HCT116 (cell line): ENCODE measurements around the gene ELK3. TPM values are rescaled to one million over a fixed set of nuclear protein-coding genes. Genes with fewer than 3 reads are reported as not detected.

Experiments
- ATAC-seq: fragments of 200-7000 bp; cut with Tn5 transposase; 2 replicates; pipeline ENCODE4 v1.9.1; 2020; ENCODE audit warnings: mild to moderate bottlenecking, moderate library complexity
- BruUV-seq: library from RNA; stranded (reverse); fragments of 400-500 nt; replicated peaks from 2 replicates; lab custom pipeline; 2021; lab: Mats Ljungman, UMichigan
- CTCF ChIA-PET: fragments of 300-600 bp; sonication (Branson Sonifier 250); formaldehyde crosslinking; loops from one replicate; lab custom pipeline; 2021; ENCODE audit warnings: antibody characterized with exemption; lab: Charles Lee
- POLR2A ChIA-PET: fragments of 300-600, 350-600 bp; sonication (Branson Sonifier 250); formaldehyde crosslinking; loops from one replicate; lab custom pipeline; 2021; ENCODE audit warnings: antibody characterized with exemption; lab: Charles Lee
- RAD21 ChIA-PET, 2 experiments: fragments of 300-600 bp; sonication (Branson Sonifier 250); formaldehyde crosslinking; loops; one replicate each; lab custom pipeline; 2023; ENCODE audit warnings: low total read pairs in 2 of 2; ENCODE audit not compliant: uncharacterized antibody in 2 of 2, unreplicated experiment in 2 of 2, low non-redundant PET in 1 of 2; lab: Charles Lee
- DNase-seq: peaks from one replicate; pipeline ENCODE4 v3.0.0-alpha.2; 2010; ENCODE audit warnings: low read depth, low spot score
- H2AFZ ChIP-seq: fragments of 200-600 bp; shearing (Covaris generic), sonication (generic); 2 replicates; pipeline ENCODE4 v1.6.1; 2017; ENCODE audit warnings: low read depth, mixed run types, mixed read lengths, antibody characterized with exemption, low read length; ENCODE audit not compliant: poor library complexity, severe bottlenecking
- H3K27ac ChIP-seq: 2 replicates; pipeline ENCODE4 v1.5.1; 2012; ENCODE audit warnings: low read depth, low read length
- H3K27me3 ChIP-seq: fragments of 200-600 bp; sonication (generic); 2 replicates; pipeline ENCODE4 v1.6.1; 2016; ENCODE audit warnings: mixed run types, low read length, mixed read lengths; ENCODE audit not compliant: insufficient read depth
- H3K36me3 ChIP-seq, 2 experiments: fragments of 200-500 bp in 1 of 2; fragments of 200-600 bp in 1 of 2; sonication (Bioruptor generic) in 1 of 2; sonication (generic) in 1 of 2; 2 replicates each; pipeline versions ENCODE4 v1.5.1 to v1.6.1; 2014 to 2016; ENCODE audit warnings: low read length in 2 of 2, inconsistent platforms in 1 of 2, mixed read lengths in 1 of 2, mixed run types in 1 of 2; ENCODE audit not compliant: insufficient read depth in 2 of 2, control insufficient read depth in 1 of 2
- H3K4me1 ChIP-seq, 2 experiments: fragments of 200-600 bp in 1 of 2; sonication (generic) in 1 of 2; 2 replicates each; pipeline versions ENCODE4 v1.5.1 to v1.6.1; 2012 to 2017; ENCODE audit warnings: low read length in 2 of 2, inconsistent platforms in 1 of 2, mild to moderate bottlenecking in 1 of 2, mixed read lengths in 1 of 2, mixed run types in 1 of 2, moderate library complexity in 1 of 2; ENCODE audit not compliant: insufficient read depth in 2 of 2, control insufficient read depth in 1 of 2
- H3K4me2 ChIP-seq: fragments of 200-600 bp; sonication (generic); 2 replicates; pipeline ENCODE4 v1.6.1; 2017; ENCODE audit warnings: mixed run types, low read length, mixed read lengths
- H3K4me3 ChIP-seq, 2 experiments: fragments of 200-600 bp in 1 of 2; sonication (generic) in 1 of 2; replicated peaks in 1 of 2; 2 replicates each; pipeline ENCODE4 v1.5.1; 2011 to 2016; ENCODE audit warnings: low read length in 2 of 2, control low read depth in 1 of 2, low read depth in 1 of 2, mild to moderate bottlenecking in 1 of 2, mixed read lengths in 1 of 2, mixed run types in 1 of 2
- H3K79me2 ChIP-seq: fragments of 200-600 bp; sonication (generic); 2 replicates; pipeline ENCODE4 v1.6.1; 2017; ENCODE audit warnings: mild to moderate bottlenecking, mixed run types, low read length, moderate library complexity, mixed read lengths; ENCODE audit not compliant: insufficient read depth
- H3K9ac ChIP-seq: fragments of 200-600 bp; sonication (generic); 2 replicates; pipeline ENCODE4 v1.6.1; 2016; ENCODE audit warnings: low read length, mixed read lengths
- H3K9me2 ChIP-seq: fragments of 200-600 bp; sonication (generic), shearing (Covaris generic); 2 replicates; pipeline ENCODE4 v1.6.1; 2017; ENCODE audit warnings: mixed run types, mild to moderate bottlenecking, moderate library complexity; ENCODE audit not compliant: insufficient read depth
- H3K9me3 ChIP-seq, 2 experiments: fragments of 200-500 bp in 1 of 2; fragments of 200-600 bp in 1 of 2; sonication (Bioruptor generic) in 1 of 2; sonication (generic) in 1 of 2; 2 replicates each; pipeline ENCODE4 v1.6.1; 2014 to 2017; ENCODE audit warnings: low read length in 2 of 2, mixed read lengths in 2 of 2, inconsistent platforms in 1 of 2, low read depth in 1 of 2, mild to moderate bottlenecking in 1 of 2, mixed run types in 1 of 2, moderate library complexity in 1 of 2; ENCODE audit not compliant: control insufficient read depth in 1 of 2, insufficient read depth in 1 of 2
- H4K20me1 ChIP-seq: fragments of 200-600 bp; sonication (generic), shearing (Covaris generic); 2 replicates; pipeline ENCODE4 v1.6.1; 2017; ENCODE audit warnings: mixed run types, mild to moderate bottlenecking, moderate library complexity; ENCODE audit not compliant: insufficient read depth
- CEBPB ChIP-seq: IDR thresholded peaks from 2 replicates; pipeline ENCODE4 v1.6.1; 2012; ENCODE audit warnings: low read depth
- EGR1 ChIP-seq: IDR thresholded peaks from 2 replicates; pipeline ENCODE4 v1.6.1; 2012; ENCODE audit warnings: low read depth
- EZH2 ChIP-seq: fragments of 200-600 bp; sonication (generic); IDR thresholded peaks from 2 replicates; pipeline ENCODE4 v1.6.1; 2017; ENCODE audit warnings: antibody characterized with exemption, mixed run types
- EZH2phosphoT487 ChIP-seq: fragments of 200-600 bp; IDR thresholded peaks from 2 replicates; pipeline ENCODE4 v1.6.1; 2018; ENCODE audit warnings: antibody characterized with exemption, borderline replicate concordance
- JUND ChIP-seq: IDR thresholded peaks from 2 replicates; pipeline ENCODE4 v1.6.1; 2012
- POLR2A ChIP-seq: IDR thresholded peaks from 2 replicates; pipeline ENCODE4 v1.7.0; 2011; ENCODE audit warnings: borderline replicate concordance; ENCODE audit not compliant: insufficient read depth, insufficient read length; ENCODE audit errors: extremely low read depth
- SRF ChIP-seq: IDR thresholded peaks from 2 replicates; pipeline ENCODE4 v1.6.1; 2012; ENCODE audit warnings: low read depth
- YY1 ChIP-seq: IDR thresholded peaks from 2 replicates; pipeline ENCODE4 v1.6.1; 2011; ENCODE audit warnings: low read length, low read depth, moderate library complexity, mild to moderate bottlenecking; ENCODE audit not compliant: insufficient replicate concordance; ENCODE audit errors: extremely low read depth
- intact Hi-C: fragments of 100-400 bp; cut with micrococcal nuclease; formaldehyde crosslinking; loops from 2 replicates; pipeline ENCODE4 v1.10.0; 2022
- total RNA-seq: library from RNA; stranded (reverse); gene quantifications from one replicate; pipeline ENCODE4 v1.2.1, GENCODE V29; 2021; ENCODE audit not compliant: unreplicated experiment
- TF ChIP-seq, protein P1 (sequence below): IDR thresholded peaks from 2 replicates; pipeline ENCODE4 v1.6.1; 2011; ENCODE audit warnings: mild to moderate bottlenecking, low read length, moderate library complexity; ENCODE audit not compliant: insufficient replicate concordance; ENCODE audit errors: extremely low read depth

ELK3 gene
- total RNA-seq, 1 experiment from 2014 or later, result 45.6 TPM

DNA sequence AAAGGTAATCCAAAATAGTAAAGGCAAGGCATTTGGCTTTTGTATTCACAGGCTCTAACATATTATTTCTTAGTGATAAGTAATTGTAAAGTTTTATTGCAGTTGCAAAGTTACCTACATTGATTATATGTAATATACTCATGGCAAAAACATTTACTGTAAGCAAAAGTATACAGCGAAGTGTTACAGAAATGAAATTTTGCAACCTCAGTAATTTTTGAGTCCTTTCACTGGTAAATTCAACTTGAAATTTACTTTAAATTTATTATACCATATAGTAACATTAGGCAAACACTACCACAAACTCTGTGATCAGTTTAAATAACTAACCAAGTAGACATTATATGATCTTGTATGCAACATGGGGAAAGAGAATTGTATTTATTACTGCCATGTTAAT, 117.0 kb downstream of the ELK3 start:
- Histone ChIP-seq H3K9ac (no peak overlapping the region), H3K36me3 (no peaks in the 10 kb centered on the region; a peak in 1 of 4 replicates), H3K4me3 (no peak overlapping the region), H3K4me1 (peaks cover 7% of the 10 kb centered on the region in 2 experiments; a peak in 3 of 4 replicates), H3K9me3 (no peaks in the 10 kb centered on the region), H3K79me2 (peaks cover 24% of the 10 kb centered on the region), H3K27me3 (no peaks in the 10 kb centered on the region), H3K9me2 (no peaks in the 10 kb centered on the region), H3K27ac (no peak overlapping the region), H2AFZ (no peak overlapping the region), H3K4me2 (no peak overlapping the region), H4K20me1 (no peaks in the 10 kb centered on the region)
- TF ChIP-seq, protein P1, sequence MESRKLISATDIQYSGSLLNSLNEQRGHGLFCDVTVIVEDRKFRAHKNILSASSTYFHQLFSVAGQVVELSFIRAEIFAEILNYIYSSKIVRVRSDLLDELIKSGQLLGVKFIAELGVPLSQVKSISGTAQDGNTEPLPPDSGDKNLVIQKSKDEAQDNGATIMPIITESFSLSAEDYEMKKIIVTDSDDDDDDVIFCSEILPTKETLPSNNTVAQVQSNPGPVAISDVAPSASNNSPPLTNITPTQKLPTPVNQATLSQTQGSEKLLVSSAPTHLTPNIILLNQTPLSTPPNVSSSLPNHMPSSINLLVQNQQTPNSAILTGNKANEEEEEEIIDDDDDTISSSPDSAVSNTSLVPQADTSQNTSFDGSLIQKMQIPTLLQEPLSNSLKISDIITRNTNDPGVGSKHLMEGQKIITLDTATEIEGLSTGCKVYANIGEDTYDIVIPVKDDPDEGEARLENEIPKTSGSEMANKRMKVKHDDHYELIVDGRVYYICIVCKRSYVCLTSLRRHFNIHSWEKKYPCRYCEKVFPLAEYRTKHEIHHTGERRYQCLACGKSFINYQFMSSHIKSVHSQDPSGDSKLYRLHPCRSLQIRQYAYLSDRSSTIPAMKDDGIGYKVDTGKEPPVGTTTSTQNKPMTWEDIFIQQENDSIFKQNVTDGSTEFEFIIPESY, result no peak
- TF ChIP-seq EGR1 (no peak), SRF (no peak), EZH2phosphoT487 (no peak), YY1 (no peak), CEBPB (no peak), JUND (no peak), POLR2A (no peak)
- BruUV-seq, result no TSS peak
- intact Hi-C loops, result no loop called here
- RAD21 ChIA-PET, result no interaction called here
- ATAC-seq (no peak), DNase-seq (no peak)
- CTCF ChIA-PET, result no interaction called here
- POLR2A ChIA-PET, result no interaction called here

GRCh38 chr12:96313606-96314005, 119.4 kb downstream of the ELK3 start:
- TF ChIP-seq EZH2, result no peak
- Histone ChIP-seq H3K9ac (no peak overlapping the region), H3K4me1 (peaks cover 7% of the 10 kb centered on the region in 2 experiments; a peak in 3 of 4 replicates), H3K79me2 (peaks cover 24% of the 10 kb centered on the region), H3K9me2 (no peaks in the 10 kb centered on the region), H3K36me3 (no peaks in the 10 kb centered on the region; a peak in 1 of 4 replicates), H3K4me3 (no peak overlapping the region), H4K20me1 (no peaks in the 10 kb centered on the region), H3K27me3 (no peaks in the 10 kb centered on the region), H3K4me2 (no peak overlapping the region), H2AFZ (no peak overlapping the region), H3K27ac (no peak overlapping the region), H3K9me3 (no peaks in the 10 kb centered on the region)
- POLR2A ChIA-PET, result no interaction called here
- BruUV-seq, result no TSS peak
- RAD21 ChIA-PET, result no interaction called here
- DNase-seq (no peak), ATAC-seq (no peak)
- CTCF ChIA-PET, result no interaction called here
- intact Hi-C loops, result no loop called here
